ENCODE measurements around the gene THEMIS.

GRCh38 chr6:127920804-127921203 lies 19.9 kb upstream of the THEMIS start:
- no peak for TF ChIP-seq CTCF (conservative IDR thresholded peaks at IDR 0.05; ENCODE audit: low read depth, low read length)
- TF ChIP-seq, protein P1, sequence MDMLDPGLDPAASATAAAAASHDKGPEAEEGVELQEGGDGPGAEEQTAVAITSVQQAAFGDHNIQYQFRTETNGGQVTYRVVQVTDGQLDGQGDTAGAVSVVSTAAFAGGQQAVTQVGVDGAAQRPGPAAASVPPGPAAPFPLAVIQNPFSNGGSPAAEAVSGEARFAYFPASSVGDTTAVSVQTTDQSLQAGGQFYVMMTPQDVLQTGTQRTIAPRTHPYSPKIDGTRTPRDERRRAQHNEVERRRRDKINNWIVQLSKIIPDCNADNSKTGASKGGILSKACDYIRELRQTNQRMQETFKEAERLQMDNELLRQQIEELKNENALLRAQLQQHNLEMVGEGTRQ (IDR thresholded peaks at IDR 0.05; ENCODE audit: low read depth, low read length) = no peak

Measured in IMR-90 (cell line).